GM12864 (cell line): ENCODE data around the gene ESPNL.

Experiments used
- DNase-seq: peaks from one replicate; pipeline ENCODE4 v3.0.0-alpha.2; 2011; ENCODE audit warnings: low read depth
- H3K4me3 ChIP-seq: 2 replicates; pipeline ENCODE4 v1.5.1; 2011; ENCODE audit warnings: mild to moderate bottlenecking, low read depth, low read length, control low read depth
- CTCF ChIP-seq: IDR thresholded peaks from 2 replicates; pipeline ENCODE4 v1.5.1; 2011; ENCODE audit warnings: low read depth, mild to moderate bottlenecking, moderate library complexity, low read length, control low read depth, inconsistent platforms; ENCODE audit errors: missing control alignments

The ESPNL gene

DNA sequence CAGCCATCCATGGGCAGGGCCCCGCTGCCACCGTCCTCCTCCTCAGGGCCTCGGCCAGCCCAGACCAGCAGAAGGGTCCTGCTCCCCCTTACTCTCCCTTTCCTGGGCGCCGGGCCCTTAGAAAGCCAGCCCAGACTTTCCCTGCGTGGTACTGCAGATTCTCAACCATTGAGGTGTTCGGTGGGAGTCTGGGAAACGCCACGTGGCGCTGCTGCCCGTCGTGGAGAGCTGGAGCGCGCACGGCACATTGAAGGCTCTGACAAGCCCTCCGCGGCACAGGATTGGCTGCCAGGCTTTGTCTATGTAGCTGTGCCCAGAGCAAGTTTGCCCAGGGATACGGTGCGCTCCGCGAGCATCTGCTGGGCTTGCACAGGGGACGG lies 27.9 kb downstream of the ESPNL start:
- H3K4me3 ChIP-seq = no peak overlapping the region
- no peak for TF ChIP-seq CTCF
- no peak for DNase-seq

GRCh38 chr2:238128534-238129001 lies 28.4 kb downstream of the ESPNL start:
- DNase-seq = no peak
- no peak overlapping the region for H3K4me3 ChIP-seq
- TF ChIP-seq CTCF = no peak

DNA sequence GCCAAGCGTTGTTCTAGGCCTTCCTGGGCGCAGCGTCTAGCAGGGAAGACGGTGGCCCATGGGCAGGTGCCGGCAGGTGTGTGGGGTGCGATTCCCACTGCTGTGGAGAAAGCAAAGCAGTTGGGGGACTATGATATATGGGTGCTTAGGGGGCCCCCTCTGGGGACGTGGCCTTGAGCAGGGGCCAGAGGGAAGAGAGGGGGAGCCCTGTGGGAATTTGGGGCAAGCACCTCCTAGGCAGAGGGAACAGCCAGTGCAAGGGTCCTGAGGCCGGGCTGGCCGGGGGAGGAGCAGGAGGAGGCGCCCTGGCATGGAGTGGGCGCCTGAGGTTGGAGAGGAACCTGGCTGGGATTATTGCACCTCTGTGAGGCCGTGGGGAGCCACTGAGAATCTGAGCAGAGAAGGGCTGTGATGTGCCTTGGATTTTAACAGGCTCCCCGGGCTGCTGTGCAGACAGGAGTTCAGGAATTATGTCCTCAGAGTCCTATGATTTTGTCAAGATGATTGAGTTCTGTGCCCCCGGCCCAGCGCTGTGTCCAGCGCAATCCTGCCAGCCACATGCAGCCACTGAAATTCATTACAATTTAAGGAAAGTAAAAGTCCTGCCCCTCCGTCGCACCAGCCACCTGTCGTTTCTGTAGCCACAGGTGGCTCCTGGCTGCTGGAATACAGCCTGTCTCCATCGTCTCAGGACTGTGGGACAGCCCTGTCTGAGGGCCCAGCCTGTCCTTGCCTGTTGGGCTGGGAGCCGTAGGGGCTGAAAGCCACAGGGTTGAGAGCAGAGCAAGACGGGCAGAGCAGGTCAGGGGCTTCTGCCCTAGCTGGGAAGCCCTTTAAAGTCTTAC lies 29.2 kb downstream of the ESPNL start:
- no peak for TF ChIP-seq CTCF
- H3K4me3 ChIP-seq = no peak overlapping the region
- DNase-seq = no peak

GRCh38 chr2:238130111-238130695 lies 30.1 kb downstream of the ESPNL start:
- H3K4me3 ChIP-seq = no peak overlapping the region
- TF ChIP-seq CTCF = no peak
- no peak for DNase-seq

GRCh38 chr2:238130696-238131628 lies 30.8 kb downstream of the ESPNL start:
- no peak overlapping the region for H3K4me3 ChIP-seq
- DNase-seq = no peak
- no peak for TF ChIP-seq CTCF

- no peak for TF ChIP-seq CTCF
- no peak for DNase-seq
- H3K4me3 ChIP-seq = no peak overlapping the region
These were observed 31.8 kb downstream of the ESPNL start for GRCh38 chr2:238131761-238132462.
